ENCODE data around the gene GALNT18. TPM values are rescaled to one million over a fixed set of nuclear protein-coding genes. Genes with fewer than 3 reads are reported as not detected.

GALNT18 gene
- total RNA-seq, 1 experiment from 2014 or later: not detected

- no peaks in the 10 kb centered on the region for H4K20me1 ChIP-seq (ENCODE audit: insufficient read depth)
- no peak for DNase-seq
- no peaks in the 10 kb centered on the region for H3K4me1 ChIP-seq (replicated peaks; ENCODE audit: insufficient read depth)
- POLR2A ChIA-PET (ENCODE audit: unreplicated experiment): no interaction called here
- no TSS peak for BruUV-seq (replicated peaks)
- intact Hi-C loops (cut with micrococcal nuclease; ENCODE audit: unreplicated experiment): no loop called here
- H3K4me2 ChIP-seq: no peak overlapping the region
- H3K36me3 ChIP-seq (ENCODE audit: low read depth): no peaks in the 10 kb centered on the region
- H3K79me2 ChIP-seq (ENCODE audit: low read depth): no peaks in the 10 kb centered on the region
- TF ChIP-seq EZH2 (IDR thresholded peaks at IDR 0.05; ENCODE audit: low read depth) (no peak), CTCF (conservative IDR thresholded peaks at IDR 0.05) (no peak)
- peaks cover 54% of the 10 kb centered on the region for H3K27me3 ChIP-seq (ENCODE audit: insufficient read depth, low read depth)
- CTCF ChIA-PET: no interaction called here
- H3K9me2 ChIP-seq (ENCODE audit: insufficient read depth): no peaks in the 10 kb centered on the region
- no peak overlapping the region for H3K4me3 ChIP-seq
- H3F3A ChIP-seq (ENCODE audit: insufficient read depth, low read depth): no peaks in the 10 kb centered on the region
- no peak overlapping the region for H3K27ac ChIP-seq
- no peaks in the 10 kb centered on the region for H3K9me3 ChIP-seq (ENCODE audit: insufficient read depth, low read depth)
- H2AFZ ChIP-seq: no peak overlapping the region
Measured at GRCh38 chr11:11458001-11458400, 163.8 kb downstream of the GALNT18 start.

- no peak overlapping the region for H2AFZ ChIP-seq
- peaks cover 54% of the 10 kb centered on the region for H3K27me3 ChIP-seq (ENCODE audit: insufficient read depth, low read depth)
- intact Hi-C loops (cut with micrococcal nuclease; ENCODE audit: unreplicated experiment): no loop called here
- no peaks in the 10 kb centered on the region for H3F3A ChIP-seq (ENCODE audit: insufficient read depth, low read depth)
- no peaks in the 10 kb centered on the region for H3K9me2 ChIP-seq (ENCODE audit: insufficient read depth)
- no peaks in the 10 kb centered on the region for H3K36me3 ChIP-seq (ENCODE audit: low read depth)
- no peak overlapping the region for H3K27ac ChIP-seq
- BruUV-seq (replicated peaks): no TSS peak
- H3K4me2 ChIP-seq: no peak overlapping the region
- no peaks in the 10 kb centered on the region for H3K79me2 ChIP-seq (ENCODE audit: low read depth)
- no peak for DNase-seq
- ChIA-PET CTCF (no interaction called here), POLR2A (ENCODE audit: unreplicated experiment) (no interaction called here)
- no peaks in the 10 kb centered on the region for H3K4me1 ChIP-seq (replicated peaks; ENCODE audit: insufficient read depth)
- H3K4me3 ChIP-seq: no peak overlapping the region
- TF ChIP-seq CTCF (conservative IDR thresholded peaks at IDR 0.05): no peak
- no peaks in the 10 kb centered on the region for H4K20me1 ChIP-seq (ENCODE audit: insufficient read depth)
- H3K9me3 ChIP-seq (ENCODE audit: insufficient read depth, low read depth): no peaks in the 10 kb centered on the region
Measured at GRCh38 chr11:11456866-11457265, 164.9 kb downstream of the GALNT18 start.

GRCh38 chr11:11454671-11455223 lies 167.1 kb downstream of the GALNT18 start:
- Histone ChIP-seq H2AFZ (no peak overlapping the region), H3K9me2 (ENCODE audit: insufficient read depth) (no peaks in the 10 kb centered on the region), H3K4me3 (no peak overlapping the region), H3K4me2 (no peak overlapping the region), H3K27ac (no peak overlapping the region), H4K20me1 (ENCODE audit: insufficient read depth) (no peaks in the 10 kb centered on the region), H3F3A (ENCODE audit: insufficient read depth, low read depth) (no peaks in the 10 kb centered on the region), H3K9me3 (ENCODE audit: insufficient read depth, low read depth) (no peaks in the 10 kb centered on the region), H3K36me3 (ENCODE audit: low read depth) (no peaks in the 10 kb centered on the region), H3K4me1 (replicated peaks; ENCODE audit: insufficient read depth) (no peaks in the 10 kb centered on the region), H3K79me2 (ENCODE audit: low read depth) (no peaks in the 10 kb centered on the region), H3K27me3 (ENCODE audit: insufficient read depth, low read depth) (peaks cover 45% of the 10 kb centered on the region)
- TF ChIP-seq CTCF (conservative IDR thresholded peaks at IDR 0.05) (no peak), EZH2 (IDR thresholded peaks at IDR 0.05; ENCODE audit: low read depth) (no peak)
- intact Hi-C loops (cut with micrococcal nuclease; ENCODE audit: unreplicated experiment): no loop called here
- BruUV-seq (replicated peaks): no TSS peak
- ChIA-PET POLR2A (ENCODE audit: unreplicated experiment) (no interaction called here), CTCF (no interaction called here)
- DNase-seq: no peak
